Measurements from ENCODE around the gene VPS8.
"Not testable (repeated sequence)": the region's sequence is repeated elsewhere in the genome, so short reads cannot be mapped to it uniquely, and the experiment has no call there.

Gene VPS8

DNA sequence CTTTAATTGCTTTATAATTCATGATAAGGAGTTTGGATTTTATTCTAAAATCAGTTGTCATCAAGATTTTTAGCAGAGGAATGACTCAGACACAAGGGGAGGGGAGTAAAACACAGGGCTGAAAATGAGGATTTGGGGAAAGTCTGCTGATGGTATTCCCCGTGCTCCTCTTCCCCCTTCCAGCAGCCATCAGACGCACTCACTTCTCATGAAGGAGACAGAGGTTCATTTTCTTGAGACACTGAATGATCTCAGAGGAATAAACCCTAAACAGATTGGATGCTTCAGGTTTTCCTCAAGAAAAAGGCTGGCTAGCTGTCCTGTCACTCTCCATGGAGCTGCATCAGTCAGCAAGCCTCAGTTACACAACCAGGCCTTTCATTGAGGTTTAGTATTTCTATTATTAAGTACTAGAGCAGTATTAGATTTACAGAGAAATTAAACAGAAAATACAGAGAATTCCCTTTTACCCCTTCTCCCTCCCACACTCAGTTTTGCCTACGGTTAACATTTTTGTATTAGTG is 174.5 kb downstream of the VPS8 start:
- DNase-seq (ENCODE audit: low read depth) = no peak

DNA sequence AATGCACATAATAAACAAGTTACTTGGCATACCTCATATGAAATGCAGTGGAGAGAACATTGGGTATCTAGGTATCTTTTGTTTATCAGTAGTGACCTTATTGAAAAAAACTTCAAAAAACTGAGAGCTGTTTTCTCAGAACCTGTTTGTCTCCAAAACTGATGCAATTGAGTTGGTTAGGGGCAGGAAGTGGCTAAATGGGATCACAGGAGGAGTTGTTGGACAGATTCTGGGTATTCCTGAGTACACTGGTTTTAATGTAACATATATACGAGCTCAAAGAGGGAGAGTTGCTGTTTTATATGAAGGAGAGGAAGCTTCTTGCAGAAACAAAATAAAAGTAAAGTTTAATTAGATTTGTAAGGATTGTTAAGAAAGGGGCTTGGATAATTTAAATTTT is 181.4 kb downstream of the VPS8 start:
- DNase-seq (ENCODE audit: low read depth) = no peak

DNA sequence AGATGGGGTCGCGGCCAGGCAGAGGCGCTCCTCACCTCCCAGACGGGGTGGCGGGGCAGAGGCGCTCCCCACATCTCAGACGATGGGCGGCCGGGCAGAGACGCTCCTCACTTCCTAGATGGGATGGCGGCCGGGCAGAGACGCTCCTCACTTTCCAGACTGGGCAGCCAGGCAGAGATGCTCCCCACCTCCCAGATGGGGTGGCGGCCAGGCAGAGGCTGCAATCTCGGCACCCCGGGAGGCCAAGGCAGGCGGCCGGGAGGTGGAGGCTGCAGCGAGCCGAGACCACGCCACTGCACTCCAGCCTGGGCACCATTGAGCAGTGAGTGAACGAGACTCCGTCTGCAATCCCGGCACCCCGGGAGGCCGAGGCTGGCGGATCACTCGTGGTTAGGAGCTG is 191.9 kb downstream of the VPS8 start:
- not testable (repeated sequence) for DNase-seq (ENCODE audit: low read depth)

DNA sequence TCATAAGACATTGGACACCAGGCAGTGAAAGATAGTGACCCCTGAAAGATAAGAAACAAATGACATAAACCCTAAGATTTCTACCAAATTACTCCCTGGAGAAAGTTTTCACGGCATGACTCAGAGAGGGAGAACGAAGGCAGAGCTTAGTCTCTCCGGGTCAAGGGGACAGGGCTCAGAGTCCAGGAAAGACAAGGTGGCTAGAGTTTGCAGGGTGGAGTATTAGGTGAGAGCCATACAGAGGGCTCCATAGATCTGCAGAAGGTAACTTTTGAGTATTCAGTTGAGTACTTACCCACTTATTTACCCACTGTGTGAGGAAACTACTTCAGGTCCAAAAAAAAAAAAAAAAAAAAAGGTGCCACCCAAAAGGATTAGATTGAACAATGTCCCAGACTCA is 197.7 kb downstream of the VPS8 start:
- DNase-seq (ENCODE audit: low read depth) = no peak

DNA sequence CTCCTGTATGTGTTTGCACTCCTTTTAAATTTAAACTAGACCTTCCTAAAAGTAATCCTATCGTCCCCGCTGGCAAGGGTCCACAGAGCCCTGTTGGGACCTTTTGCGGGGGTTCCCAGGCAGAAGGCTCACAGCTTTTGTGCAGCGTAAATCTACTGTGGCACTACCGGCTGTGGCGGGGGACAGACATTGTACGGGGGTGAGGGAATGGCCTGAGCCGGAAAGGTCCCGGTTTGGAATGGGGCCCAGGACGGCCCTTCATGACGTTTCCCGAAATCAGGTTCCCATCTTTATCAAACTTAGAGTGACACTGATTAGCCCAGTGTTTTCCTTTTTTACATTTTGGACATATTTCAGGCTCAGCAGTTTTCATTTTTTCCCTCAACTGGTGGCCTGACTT is 205.6 kb downstream of the VPS8 start:
- not testable (repeated sequence) for DNase-seq (ENCODE audit: low read depth)

DNA sequence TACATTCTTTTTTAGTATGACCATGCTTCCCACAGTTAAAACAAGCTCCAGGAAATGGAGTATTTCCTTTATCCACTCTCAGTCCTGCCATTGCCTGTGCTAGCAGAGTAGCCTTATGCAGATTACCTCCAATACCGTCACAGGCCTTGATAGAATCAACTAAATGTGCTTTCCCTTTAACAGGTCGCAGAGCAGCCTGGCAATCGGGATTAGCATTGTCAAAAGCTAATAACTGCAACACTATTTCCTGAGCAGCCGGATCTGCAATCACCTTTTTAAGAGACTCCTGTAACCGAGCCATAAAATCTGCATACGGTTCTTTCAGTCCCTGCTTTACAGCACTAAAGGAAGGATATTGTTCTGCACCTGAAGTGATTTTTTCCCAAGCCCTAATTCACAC is 206.0 kb downstream of the VPS8 start:
- not testable (repeated sequence) for DNase-seq (ENCODE audit: low read depth)

DNA sequence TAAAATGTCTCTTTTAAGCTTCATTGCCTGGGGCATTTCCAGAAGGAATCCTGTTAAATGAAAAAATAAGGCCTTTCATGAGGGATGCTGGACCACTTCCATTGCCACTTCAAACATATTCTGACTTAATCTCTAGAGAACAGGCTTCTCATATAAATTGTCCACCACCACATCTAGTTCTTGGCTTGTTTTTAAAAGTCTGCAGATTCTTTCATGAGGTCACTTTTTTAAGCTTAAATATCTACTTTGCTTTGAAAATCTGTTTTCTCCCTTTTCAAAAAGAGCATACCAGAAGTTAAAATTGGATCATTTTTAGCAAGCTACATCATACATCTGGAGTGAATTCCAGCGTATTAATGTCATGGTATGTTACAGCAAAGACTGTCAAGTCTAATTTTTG is 209.3 kb downstream of the VPS8 start:
- DNase-seq (ENCODE audit: low read depth) = no peak

DNA sequence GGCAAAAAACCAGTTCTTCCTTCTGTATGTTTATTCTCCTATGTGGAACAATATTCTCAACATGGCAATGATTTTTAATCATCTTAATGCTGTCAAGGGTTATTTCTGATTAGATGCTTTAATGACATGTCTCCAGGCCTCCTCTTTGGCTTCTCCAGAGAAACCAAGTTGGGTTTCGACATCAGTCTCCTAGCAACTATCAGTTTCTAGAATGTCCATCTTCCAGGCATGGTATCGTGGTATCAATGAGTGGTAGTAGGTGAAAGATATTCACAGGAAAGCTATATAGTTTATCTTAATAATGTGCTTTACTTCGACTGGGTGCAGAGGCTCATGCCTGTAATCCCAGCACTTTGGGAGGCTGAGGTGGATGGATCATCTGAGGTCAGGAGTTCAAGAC is 212.4 kb downstream of the VPS8 start:
- no peak for DNase-seq (ENCODE audit: low read depth)

DNA sequence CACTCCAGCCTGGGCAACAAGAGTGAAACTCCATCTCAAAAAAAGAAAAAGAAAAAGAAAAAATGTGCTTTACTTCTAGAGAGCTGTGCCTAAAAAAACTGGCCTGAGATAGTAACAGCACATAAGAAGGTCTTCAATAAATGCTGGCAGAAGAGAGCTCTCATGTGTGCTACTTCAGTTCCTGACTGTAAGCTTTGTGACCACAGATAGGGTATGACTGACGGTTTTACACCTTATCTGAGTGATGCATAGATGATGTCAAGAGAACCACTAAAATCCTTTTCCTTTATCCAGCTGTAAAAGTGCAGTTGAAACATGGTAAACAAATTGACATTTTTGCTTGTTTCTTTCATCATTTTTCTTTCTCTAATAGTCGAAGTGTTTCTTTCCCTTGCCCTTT is 213.0 kb downstream of the VPS8 start:
- no peak for DNase-seq (ENCODE audit: low read depth)

DNA sequence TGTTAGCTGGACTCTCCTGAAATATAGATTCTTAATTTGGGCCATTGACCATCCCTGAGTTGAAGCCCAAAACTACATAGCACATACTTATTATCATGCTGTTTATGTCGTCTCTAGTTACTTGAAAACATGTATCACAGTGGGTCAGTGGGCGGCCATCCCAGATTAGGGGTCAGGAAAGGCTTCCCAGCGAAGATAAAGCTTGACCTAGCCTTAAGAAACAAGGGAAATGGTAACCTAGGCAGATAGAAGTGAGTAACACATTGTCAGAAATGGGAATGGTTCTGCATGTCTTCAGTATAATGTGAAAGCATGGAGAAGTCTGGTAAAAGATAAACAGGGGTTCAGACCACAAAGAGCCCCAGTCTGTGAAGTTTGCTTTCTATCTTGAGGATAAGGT is 216.2 kb downstream of the VPS8 start:
- DNase-seq (ENCODE audit: low read depth) = no peak

DNA sequence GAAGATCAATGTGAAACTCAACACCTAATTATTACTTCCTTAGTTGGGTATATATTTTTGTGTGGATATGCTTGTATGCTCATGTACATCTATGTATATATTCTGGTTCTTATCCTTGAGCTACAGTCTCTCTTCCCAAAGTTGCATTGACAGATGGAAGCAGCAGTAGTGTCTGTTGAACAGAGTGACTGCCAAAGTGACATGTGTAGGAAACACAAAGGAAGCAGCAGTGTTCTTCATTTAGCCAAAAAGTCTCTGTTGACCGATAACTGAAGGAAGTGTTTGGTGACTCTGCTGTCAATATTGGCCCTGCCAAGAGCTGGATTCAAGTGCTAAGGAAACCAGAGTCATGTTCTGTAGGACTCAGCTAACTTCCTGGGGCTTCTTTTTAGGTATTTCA is 217.1 kb downstream of the VPS8 start:
- no peak for DNase-seq (ENCODE audit: low read depth)

DNA sequence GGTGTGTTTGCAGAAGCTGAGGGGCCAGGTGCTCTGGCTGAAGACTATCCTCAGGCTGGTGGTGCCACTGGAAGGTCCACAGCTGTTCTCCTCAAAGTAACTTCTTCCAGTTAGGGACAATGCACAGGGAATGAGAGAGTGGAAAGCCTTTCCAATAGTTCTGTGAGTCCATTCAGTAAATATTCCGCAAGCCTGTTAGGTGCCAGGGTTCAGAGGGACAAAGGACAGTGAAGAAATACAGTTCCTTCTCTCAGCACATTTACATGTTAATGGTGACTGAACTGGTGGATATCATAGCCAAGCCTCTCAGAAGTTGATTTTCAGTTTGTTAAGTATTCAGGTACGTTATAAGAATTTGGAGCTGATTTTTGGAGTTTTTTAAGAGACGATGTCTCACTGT is 218.4 kb downstream of the VPS8 start:
- no peak for DNase-seq (ENCODE audit: low read depth)

DNA sequence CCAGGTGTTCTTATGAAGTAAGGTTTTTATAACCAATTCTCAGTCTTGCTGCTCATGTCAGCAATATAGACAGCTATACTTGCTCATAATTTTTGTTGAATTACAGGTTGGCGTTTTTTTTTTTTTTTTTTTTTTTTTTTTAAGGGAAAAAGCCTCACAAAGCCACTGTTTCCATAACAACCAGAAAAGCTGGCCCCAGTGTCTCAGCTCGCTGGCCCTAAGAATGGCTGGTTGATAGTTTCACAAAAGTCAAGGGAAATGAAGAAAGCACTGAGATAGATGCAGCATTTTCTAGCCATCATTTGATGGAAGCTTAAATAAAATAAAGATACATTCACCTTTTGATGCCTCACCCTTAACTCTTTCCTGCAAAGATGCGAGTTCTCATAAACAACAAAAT is 219.0 kb downstream of the VPS8 start:
- DNase-seq (ENCODE audit: low read depth) = no peak

DNA sequence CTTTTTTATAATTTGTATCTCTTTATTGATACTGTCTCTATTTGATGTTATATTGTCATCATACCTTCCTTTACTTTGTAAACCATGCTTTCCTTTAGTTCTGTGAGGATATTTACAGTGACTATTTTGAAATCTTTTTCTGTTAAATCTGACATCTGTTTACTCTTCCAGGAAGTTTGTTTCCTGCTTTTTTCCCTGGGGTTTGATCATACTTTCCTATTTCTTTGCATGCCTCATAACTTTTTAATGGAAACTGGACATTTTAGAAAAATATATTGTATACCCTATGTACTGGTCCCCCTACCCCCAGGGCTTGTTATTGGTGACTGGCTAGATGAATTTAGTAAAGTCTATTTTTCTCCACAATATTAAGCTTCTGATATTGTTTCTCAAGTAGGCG is 225.8 kb downstream of the VPS8 start:
- no peak for DNase-seq (ENCODE audit: low read depth)

DNA sequence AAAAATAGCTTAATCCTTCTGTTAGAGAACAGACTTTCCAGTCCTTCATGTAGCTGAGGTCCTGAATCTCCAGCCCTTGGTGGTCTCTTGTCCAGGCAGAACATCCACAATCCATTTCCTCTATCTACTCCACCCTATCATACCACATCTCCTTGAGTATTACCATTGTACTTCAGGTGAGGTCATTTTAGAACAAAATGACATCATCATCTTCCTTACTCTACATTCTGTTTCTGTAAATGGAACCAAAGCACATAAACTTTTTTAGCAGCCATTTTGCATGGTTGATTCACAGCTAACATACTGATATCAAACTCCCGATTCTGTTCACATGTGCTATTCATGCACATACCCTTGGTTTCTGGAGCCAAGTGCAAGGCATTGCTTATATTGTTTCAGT is 228.5 kb downstream of the VPS8 start:
- no peak for DNase-seq (ENCODE audit: low read depth)

DNA sequence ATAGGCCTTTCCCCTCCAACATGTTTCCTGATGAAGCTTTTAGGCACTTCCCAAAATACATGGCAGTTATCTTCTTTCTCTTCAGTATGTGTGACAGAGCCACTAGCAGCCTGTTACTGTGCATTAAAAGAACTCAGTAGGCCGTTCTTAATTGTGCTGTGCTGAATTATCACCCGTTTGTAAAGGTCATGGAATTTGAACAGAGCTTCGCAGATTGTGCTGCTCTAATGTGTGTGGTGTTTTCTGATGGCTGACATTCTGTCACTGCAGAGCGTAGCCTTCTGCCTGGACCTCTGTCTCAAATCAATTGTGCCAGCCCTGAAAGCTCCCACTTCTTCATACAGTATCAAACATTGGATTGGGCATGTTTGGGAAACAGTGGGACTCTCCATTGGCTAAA is 229.6 kb downstream of the VPS8 start:
- no peak for DNase-seq (ENCODE audit: low read depth)

DNA sequence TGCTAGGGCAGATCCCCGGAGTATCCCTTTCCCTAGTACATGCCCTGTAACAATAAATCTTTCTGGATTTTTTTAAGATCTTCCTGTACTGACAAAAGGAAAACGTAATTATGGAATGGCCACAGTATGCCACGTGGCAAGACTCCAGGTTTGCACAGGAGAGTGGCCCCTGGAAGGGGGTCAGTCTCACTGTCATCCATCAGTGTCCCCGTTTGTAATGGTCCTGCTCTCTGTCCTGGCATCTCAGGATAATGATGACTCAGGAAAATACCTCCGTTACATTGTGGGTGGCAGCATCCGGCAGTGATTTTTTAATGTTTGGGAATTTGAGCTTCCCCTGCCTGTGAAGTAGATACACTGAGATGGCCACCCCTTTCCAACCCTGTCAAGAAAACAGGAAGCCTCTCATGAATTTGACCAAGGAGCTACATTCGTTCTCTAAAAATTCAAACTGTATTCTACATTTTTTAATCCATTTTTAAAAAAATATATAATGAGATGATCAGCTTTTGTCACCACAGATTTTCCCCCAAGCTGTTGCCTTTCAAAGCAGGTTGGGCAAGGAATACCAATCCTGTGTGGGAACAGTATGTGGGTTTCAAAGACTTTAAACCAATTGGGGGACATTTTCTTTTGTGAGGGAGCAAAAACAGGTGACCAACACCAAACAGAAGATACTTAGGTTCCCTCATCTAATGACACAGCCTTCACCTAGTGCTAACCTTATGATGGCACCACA is 230.5 kb downstream of the VPS8 start:
- DNase-seq (ENCODE audit: low read depth) = no peak

DNA sequence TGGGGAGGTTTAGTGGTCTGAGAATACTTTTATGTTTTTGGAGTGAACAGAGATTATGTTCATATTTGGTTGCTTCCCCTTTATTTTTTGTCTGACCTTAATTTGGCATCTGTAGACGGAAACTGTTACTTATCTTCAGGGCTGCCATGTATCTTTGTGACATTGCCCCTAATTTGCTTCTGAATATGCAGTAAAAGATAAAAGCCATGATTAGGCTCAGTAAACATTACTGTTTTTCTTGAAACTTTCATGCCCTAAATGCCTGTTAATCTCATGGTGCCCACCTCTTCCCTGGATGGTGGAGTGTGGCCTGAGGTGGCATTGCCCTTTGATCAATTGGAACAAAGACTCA is 234.2 kb downstream of the VPS8 start:
- DNase-seq (ENCODE audit: low read depth) = no peak

DNA sequence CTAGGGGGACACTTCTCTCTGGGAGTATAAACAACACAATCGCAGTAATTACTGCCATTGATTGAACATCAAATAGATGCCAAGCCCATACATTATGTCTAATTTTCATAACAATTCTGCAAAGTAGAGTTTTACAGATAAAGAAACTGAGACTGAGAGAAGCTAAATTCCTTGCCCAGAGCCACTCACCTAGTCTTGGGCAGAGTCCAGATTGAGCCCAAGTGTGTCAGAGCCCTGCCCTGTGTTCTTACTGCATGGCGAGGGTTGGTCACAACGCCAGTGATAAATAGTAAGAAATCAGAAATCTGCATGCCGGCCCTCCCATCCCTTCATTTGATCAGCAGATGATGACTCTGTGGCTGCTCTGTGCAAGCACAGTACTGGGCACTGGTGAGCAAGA is 234.6 kb downstream of the VPS8 start:
- no peak for DNase-seq (ENCODE audit: low read depth)

DNA sequence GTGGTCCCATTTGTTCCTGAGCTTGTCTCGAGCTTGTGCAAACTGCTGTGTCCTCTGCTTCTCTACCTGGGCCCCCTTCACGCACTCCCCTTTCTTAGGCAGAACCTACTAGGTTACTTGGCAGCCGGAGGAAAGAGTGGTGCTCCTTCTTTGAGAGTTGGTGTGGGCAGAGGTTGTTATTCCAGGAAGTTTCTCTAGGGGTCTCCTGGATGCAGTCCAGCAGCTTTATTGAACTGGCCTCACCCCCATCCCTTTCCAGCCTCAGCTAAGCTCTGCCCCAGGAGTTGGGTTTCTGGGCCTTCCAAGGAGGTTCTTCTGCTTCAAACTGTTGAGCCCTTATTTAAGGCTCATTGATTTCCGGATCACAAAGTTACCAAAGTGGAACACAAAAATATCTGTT is 237.7 kb downstream of the VPS8 start:
- no peak for DNase-seq (ENCODE audit: low read depth)

DNA sequence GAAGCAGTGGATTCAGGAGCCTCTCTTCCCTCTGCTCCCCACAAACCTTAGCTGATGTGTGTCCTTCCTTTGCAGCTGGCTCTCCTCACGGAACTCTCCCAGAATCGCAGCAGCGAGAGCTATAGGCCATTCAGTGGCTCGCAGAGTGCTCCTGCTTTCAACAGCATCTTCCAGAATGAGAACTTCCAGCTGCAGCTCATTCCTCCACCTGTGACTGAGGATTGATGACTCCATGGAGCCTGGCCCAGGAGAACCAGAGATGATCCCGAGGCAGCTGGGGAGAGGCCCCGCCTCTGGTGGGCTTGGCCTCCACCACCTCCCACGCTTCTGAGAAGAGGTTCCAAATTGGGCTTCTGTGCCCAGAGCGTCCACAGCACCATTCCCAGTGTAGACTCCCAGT is 239.8 kb downstream of the VPS8 start:
- no peak for DNase-seq (ENCODE audit: low read depth)

DNA sequence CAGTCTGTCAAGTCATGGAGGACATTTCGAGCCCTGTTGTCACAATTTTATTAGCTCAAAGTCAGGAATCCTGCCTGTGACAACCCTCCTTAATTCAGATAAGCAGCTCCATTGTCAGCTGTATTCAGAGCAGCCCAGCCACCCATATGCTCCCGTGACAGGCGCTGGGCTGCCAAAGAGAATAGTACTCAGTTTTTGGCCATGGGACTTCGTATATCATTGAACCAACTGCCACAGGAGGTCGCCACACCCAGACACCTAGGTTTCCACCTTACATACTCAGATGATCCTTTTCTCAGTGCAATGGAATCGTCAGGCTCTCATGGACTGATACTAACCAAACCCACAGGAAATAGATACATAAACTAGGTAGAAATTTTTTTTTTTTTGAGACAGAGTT is 240.7 kb downstream of the VPS8 start:
- DNase-seq (ENCODE audit: low read depth) = no peak

DNA sequence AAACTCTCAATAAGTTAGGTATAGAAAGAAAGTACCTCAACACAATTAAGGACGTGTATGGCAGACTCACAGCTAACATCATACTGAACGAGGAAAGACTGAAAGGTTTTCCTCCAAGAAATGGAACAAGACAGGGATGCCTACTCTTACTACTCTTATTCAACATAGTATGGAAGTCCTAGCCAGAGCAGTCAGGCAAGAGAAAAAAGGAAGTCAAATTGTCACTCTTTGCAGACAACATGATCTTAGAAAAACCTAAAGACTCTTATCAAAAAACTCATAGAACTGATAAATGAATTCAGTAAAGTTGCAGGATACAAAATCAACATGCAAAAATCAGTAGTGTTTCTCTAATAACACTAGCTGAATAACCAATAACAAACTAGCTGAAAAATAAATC is 244.9 kb downstream of the VPS8 start:
- no peak for DNase-seq (ENCODE audit: low read depth)

DNA sequence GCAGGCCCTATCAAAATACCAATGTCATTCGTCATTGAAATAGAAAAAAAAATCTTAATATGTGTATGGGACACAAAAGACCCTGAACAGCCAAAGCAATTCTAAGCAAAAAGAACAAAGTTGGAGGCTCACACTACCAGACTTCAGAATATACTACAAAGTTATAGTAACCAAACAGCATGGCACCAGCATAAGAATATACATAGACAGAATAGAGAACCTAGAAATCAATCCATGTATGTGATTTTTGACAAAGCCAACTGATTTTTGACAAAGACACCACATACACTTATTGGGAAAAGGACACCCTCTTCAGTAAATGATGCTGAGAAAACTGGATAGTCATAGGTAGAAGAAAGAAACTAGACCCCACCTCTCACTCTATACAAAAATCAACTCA is 245.9 kb downstream of the VPS8 start:
- no peak for DNase-seq (ENCODE audit: low read depth)

DNA sequence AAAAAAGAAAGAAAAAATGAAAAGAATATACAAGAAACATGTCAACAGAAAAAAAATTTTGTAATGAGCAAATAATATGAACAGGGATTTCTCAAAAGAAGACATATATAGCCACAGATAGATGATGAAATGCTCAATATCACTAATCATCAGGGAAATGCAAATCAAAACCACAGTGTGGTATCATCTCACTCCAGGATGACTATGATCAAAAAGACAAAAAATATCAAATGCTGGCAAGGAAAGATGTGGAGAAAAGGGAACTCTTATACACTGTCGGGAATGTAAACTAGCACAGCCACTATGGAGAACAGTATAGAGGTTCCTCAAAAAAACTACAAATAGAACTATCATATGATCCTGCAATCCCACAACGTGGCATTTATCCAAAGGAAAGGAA is 246.8 kb downstream of the VPS8 start:
- no peak for DNase-seq (ENCODE audit: low read depth)
